GM19023 (cell line): Measurements from ENCODE around the gene ST8SIA2.

Experiments used
- ATAC-seq: cut with Tn5 transposase; IDR thresholded peaks from one replicate; pipeline ENCODE4 v1.9.1; 2021; ENCODE audit warnings: mild to moderate bottlenecking, moderate library complexity; ENCODE audit not compliant: unreplicated experiment

Gene ST8SIA2, protein sequence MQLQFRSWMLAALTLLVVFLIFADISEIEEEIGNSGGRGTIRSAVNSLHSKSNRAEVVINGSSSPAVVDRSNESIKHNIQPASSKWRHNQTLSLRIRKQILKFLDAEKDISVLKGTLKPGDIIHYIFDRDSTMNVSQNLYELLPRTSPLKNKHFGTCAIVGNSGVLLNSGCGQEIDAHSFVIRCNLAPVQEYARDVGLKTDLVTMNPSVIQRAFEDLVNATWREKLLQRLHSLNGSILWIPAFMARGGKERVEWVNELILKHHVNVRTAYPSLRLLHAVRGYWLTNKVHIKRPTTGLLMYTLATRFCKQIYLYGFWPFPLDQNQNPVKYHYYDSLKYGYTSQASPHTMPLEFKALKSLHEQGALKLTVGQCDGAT

DNA sequence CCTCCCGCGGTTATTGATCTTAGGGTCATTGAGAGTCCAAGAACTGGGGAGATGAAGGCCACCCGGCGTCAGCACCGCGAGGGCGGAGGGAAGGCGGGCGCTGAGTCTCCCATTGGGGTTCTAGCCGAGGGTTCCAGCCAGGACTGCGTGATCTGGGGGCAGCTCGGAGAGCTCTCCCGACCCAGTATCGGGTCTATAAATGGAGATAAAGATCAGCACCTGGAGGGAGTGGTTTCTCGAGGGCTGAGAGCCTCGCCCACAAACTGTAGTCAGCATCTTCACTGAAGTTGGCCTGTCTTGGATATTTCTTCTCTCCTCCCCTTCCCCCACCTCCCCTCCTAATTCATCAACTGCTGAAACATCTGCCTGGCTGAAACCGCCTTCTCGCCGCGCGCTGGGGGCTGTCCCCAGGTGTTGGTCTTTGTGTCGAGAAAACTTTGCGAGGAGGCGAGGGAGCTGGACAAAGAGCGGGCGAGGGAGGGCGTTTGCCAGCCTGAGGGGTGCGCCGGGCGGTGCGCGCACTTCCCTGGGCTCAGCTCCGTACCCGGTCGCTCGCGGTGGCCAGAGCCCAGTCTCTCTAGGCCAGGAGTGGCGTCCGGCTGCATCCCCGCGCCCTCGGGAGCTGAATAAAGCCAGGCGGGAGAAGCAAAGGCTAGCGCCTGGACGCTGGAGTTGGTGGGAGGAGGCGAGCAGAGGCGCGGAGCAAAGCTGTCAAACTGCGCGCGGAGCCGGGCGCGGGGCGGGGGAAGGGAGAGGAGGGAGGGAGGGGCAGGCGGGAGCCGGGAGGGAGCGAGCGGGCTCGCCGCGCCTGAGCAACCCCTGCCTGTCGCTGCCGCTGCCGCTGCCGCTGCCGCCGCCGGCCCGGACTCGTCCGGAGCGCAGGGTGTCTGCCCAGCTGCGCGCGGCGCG, at the start of gene ST8SIA2:
Gene ST8SIA2 (plus strand): TSS at position 811 of the 909 bp plus-strand sequence. CDS start 184 bp downstream, outside the sequence.
- no peak for ATAC-seq

DNA sequence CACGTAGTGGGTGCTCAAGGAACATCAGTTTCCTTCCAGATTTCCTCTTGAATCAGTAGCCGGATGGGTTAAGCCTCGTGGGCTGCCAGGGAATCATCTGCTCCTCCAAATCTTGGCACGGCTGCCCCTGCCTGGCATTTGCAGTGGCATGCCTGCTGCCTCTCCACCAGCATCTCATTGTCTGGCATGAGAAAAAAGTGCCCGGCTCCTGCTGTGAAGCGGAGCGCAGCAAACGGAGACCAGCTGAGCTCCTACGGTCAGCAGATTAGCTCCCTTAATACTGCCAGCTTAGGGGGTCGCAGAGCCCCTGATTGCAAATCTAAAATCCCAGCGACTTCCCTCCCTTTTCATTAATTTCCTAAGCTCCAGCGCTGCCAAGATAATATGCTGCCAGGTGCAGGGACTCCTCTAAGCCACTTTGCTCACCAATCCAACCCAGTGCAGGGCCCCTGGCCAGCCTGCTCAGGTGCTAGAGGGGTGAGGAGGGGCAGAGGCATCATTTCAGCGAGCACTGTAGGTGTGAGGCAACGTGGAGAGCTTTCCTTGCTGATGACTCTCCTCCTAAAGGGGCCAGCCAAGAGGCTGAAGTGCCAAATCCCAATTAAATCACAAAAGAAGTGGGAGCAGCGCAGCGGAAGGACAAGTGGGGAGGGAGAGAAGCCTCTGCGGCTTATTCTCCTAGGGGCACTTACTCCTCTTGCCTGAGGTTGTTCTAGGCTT, 49.6 kb upstream of the ST8SIA2 start:
- no peak for ATAC-seq

DNA sequence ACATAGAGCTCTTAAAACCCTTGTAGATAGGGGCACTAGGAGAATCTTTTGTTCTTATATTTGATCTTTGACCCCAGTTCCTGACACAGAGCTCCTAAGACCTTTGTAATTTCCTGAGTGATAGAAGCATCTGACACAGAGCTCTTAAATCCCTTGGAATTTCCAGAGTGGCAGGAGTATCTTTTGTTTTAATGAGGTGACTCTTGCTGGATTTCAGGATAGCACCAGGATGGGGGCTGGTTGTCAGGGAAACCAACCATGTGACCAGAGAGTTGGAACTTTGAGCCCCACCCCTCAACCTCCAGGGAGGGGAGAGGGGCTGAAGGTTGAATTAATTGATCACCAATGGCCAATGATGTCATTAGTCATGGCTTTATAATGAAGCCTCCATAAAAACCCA, 47.6 kb upstream of the ST8SIA2 start:
- ATAC-seq: no peak

DNA sequence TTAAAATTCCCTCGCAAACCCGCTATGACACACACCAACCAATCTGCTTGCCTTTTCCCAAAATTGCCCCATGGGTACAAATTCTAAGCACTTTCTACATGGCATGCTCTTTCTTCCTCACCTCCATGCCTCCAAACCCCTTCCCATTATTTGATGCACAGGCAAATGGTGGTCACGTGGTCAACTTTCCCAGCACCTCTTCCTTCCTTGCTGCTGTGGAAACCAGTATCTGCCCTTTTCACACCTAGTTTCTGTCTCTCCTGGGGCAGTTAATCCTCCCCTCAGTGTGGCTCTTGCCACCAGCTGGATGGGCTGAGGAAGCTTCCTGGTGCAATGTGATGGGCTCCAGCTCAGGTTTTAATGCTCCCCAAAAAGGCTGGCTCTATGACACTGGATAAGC, 38.4 kb upstream of the ST8SIA2 start:
- ATAC-seq: no peak

DNA sequence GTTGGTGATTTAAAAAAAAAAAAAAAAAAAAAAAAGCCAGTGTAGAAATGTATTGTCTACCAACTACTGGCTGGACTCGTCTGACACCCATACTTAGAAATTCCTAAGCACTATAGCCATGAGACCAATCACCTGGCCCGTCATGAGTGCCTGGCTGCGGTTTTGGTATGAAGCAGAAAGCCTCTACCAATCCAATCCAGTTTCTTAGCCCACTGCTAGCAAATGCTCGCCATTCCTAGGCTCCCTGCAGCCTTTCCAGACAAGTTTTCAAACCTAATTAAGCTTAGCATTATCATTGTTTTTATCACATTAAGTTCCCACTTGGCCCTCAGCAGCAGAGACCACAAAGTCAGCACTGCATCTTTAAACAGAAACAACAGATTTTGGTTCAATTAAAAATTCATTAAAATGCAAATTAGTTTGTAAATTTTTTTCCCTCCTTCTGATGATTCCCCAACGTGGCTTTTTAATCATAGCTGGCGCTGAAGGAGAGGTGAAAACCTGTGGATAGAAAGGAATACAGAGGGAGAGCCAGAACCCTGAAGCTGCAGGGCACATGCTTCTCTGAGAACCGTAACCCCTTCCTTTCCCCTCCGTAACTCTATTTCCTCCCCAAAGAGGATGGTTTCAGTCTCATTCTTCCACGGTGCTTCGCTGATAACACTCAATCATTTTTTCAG, 32.2 kb upstream of the ST8SIA2 start:
- ATAC-seq: no peak

DNA sequence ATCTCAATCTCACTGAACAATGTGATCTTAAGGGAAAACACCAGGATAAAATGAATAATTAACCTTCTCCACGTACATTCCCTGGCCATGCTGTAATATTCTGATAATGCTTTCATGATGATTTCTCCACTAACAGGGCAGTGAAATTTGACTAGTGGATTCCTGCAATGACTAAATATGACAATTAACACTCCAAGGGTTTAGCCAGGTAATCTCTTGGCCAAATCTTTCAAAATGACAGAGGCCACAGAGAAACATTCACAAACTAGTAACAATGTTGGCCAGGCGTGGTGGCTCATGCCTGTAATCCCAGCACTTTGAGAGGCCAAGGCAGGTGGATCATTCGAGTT, 31.7 kb upstream of the ST8SIA2 start:
- ATAC-seq: no peak

DNA sequence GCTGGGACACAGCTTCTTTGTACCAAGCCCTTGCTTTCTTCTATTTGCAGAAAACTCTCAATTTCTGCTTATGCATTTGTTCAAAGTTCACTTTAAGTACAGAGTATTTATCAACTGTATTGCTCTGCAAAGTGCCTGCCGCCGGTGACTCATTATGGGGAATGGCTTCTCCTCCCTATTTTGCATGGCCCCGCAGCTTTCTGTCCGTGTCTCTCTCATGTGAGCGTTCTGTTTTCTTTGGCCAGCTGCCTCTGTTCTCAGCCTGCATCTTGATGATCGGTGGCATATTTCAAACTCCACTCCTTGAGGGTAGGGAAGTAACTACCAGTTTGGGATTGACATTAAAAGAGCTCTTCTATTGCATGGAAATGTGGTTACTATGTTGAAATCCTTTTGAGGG, 28.6 kb upstream of the ST8SIA2 start:
- no peak for ATAC-seq

DNA sequence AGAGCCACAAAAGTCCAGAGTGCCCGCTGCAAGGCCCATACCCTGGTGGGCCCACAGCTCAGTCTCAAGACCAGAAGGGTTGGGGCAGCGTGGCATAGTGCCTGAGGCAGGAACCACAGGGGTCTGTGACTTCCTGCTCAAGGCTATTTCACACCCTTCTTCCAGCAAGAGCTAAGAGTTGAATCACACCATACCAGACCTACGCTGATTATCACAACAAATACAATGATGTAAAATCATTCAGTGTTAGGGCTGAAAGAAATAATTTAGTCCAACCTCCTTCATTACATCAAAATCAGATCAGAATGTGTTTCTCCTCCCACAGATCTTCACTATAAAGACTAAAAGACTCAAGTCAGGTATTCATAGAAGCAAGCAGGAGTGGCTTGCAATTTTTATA, 27.8 kb upstream of the ST8SIA2 start:
- ATAC-seq: no peak

DNA sequence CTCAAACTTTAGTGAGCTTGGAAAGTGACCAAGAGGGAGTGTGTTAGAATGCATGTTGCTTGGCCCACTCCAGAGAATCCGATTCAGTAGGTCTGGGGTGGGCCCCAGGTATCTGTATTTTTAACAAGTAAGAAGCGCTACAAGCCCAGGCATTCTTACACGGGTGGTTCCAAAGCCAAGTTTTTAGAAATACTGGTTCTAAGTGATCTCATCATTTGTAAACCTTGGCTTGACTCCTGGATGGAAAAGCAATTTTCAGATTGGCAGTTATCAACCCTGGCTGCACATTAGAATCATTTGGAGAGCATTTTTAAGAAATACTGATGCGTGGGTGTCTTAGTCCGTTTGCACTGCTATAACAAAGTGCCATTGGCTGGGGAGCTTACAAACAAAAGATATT, 27.3 kb upstream of the ST8SIA2 start:
- no peak for ATAC-seq

DNA sequence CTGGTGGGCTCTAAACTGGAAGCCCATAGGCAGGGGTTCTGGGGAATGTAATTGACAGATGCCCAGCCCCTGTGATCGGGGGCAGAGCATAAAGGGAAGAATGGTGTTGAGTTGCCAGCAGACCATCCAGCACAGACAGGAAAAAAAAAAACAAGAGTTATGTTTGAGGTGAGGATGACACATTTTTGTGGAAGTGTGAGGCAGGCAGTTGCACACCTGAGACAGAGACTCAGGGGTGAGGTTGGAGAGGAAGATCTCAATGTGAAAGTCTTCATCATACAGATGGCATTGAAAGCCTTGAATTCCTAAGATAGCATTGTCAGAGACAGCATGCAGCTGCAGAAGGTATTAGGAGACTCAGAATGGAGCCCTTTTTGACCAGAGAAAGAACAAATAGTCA, 18.6 kb upstream of the ST8SIA2 start:
- no peak for ATAC-seq

DNA sequence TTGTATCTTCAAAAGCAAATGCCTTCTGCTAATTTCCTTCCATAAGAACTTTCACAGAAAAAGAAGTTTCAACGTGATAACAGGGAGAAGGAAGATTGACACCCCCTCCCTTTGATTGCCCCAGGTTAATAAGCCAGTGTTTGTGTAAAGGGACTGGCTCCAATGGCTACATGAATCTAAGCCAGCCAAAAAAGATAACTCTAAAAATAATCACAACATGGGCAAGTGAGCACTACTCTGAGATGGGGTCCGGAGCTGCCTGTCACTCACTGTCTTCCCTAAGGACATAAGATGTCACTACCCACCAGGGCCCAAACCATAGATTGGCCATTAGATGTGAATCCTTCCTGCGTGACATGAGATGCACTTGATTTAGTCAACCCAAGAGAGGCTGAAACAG, 17.6 kb upstream of the ST8SIA2 start:
- ATAC-seq: no peak

DNA sequence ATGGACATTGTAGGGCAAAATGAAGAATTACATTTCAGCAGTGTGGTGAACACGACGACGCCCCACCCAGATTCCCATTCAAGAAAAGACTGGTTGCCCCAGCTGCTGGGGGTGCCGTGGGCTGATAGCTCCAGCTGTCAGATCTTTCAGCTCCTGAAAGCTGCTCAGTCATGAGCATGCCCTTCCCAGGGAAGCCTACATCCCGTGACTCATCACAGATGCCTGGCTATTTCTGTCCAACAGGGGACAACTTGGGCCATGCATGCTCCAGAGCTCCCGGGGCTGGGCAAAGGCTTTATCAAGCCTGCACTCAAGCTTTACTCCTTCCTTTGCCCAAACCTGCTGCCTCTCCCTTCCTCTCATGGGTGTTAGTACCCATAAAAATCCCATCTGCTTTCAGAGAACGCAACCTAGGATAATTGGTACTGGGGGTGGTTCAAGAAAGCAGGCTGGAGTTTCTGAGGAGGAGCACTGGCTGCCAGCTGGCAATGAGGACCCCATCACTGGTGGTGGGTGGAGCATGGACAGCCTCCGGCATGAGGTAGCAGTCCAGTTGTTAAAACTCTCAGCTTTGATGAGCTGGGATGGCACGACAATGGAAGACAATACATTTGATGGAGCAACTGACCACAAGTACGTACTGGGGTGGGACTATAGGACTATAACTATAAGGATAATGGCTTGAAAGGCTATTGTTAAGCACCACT, 16.4 kb upstream of the ST8SIA2 start:
- ATAC-seq: no peak

DNA sequence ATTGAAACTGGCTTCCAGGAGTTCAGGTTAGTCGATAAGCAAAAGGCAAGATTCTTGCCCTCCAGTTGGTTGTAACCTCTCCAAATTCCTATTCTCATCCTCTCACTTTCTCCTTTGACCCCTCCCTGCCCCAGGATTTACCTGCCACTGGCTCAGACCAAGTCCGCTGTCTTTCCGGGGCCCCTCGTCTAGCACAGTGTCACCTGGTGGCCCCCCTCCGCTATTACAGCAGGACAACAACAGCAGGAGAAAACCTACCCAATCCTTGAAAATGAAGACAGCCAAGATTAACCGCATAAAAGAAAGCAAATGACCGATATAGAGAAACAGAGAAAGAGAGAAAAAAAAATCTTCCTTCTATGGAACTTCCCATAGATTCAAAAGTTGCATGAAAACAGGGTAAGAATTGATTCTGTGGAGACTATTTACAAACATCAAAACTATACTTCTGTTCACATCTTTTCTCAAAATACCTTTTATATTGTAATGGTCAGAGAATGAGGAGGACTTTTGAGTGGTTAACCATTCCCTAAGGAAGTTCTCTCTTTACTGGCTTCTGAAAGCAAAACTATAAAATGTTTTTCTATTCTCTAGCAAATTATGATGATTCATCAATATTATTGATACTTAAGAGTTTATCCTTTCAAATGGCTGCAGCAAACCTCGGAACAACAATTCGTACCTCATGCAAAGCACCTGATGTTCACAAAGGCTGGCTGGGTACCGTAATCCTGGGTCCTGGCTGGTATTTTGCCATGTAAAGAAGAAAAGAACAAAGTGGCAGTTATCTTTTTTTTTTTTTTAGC, 10.0 kb upstream of the ST8SIA2 start:
- ATAC-seq: no peak

DNA sequence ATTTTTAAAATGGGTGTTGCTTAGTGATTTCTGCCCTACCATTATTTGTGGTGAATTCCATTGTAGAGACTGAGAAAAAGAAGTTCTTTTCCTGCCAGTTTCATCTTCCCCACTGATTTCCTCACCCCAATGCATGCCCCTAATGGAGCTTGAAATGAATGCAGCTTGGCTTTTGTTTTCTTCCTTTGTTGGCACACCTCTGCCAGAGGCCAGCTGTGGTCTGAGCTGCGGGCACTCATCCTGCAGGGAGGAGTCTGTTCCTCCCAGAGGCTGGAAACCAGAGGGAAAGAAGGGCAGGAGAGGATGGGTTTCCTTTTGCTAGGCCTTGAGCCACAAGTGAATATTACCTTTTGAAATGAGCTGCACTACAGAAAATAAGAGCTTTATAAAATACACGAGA, 9.3 kb upstream of the ST8SIA2 start:
- no peak for ATAC-seq

DNA sequence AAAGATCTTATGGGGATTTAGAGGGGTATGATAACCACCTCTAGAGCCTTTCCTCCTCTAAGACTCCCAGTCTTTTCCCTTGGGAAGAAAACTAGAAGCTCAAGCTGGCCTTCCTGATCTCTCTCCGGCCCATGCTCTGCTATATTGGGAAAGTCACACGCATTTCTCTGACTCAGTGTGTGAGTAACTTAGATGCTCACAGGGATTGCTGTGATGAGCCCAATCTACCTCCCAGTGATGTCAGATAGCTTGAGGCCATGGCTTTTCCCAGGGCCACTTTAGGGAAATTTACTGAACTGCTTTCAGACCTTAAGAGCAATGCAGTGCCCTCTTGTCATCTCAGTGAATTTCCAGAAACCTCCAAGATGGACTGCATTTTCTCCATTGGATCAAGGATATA, 8.6 kb upstream of the ST8SIA2 start:
- ATAC-seq: no peak

DNA sequence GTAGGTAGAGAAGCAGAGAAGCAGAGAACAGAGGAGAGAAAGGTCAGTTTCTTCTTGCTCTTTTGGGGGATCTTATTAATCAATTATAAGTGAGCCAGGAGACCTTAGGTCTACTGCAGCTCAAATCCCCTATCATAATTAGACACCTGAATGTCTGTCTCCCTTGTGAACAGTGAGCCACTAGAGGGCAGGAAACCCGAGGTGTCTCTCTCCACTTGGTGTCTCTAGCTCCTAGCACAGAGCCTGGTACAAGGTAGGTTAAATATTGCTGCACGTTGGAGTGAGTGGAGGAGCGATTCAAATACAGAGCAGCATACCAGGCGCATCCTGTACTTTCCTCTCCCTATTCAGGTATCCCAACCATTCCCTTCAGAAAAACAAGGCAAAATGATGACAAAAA, 2.0 kb upstream of the ST8SIA2 start:
- no peak for ATAC-seq

DNA sequence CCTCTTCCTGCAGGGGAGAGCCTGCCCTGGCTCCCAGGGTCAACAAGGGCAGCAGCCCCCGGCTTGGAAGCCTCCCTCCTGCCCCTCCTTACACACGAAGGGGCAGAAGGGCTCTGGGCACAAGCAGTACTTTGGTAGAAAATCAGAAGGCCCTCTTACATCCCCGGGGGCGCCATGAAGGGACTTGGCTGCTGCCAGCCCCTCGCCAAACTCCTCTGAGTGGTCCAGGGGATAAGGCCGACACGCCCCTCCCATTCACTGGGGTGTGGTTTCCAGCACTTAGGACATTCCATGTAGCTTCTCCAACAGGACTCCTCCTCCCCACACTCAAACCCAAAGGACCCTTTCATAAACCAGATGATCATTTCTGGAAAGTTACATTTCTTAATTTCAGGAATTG, 1.2 kb upstream of the ST8SIA2 start:
- no peak for ATAC-seq

DNA sequence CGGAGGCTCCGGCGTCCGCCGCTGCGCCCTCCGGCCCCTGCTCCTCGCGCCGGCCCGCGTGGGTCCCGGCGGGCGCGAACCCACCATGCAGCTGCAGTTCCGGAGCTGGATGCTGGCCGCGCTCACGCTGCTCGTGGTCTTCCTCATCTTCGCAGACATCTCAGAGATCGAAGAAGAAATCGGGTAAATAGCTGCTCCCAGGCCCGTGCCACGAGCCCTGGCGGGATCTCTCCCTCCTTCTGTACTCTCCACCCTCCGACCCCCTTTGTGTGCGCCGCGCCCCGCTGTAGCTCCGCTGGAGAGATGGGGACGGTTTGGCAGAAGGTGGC, 263 bp downstream of the ST8SIA2 start:
- ATAC-seq: no peak

DNA sequence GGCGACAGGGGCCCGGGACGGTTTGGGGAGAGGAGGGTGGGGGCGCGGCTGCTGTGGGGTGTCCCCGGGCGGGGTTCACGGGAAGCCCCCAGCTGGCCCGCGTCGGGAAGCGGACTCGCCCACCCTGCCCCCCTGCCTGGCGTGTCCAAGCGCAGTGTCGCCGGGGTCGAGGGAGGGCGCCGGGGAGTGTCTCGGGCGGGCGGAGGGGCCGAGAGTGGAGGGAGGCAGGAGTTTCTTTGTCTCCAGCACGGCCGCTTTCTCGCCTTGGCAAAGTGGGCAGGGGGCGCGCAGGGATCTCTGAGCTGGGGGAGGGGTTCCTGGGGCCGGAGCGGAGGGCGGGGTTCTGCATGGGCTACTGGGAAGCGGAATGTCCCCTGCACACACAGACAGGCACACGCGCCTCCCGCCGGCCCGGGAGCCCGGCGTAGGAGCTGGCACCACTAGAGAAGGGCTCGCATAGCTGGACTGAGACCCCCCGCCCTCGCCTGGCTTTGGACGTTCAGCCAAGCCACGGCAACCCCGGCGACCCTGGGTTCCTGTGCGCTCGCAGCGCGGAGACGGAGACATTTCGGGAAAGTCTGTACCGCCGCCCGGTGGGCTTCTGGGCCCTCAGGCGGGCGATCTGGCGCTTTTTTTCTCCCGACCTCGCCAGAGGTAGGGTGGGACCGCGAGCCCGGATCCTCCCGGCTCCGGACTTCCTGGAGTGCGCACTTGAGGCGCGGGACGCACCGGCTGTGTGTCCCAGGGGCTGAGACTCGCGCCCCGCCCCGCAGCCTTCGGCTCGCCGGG, 822 bp downstream of the ST8SIA2 start:
- ATAC-seq: no peak
